ENCODE results near the gene SNX5. TPM values are rescaled to one million over a fixed set of nuclear protein-coding genes. Genes with fewer than 3 reads are reported as not detected.

Gene SNX5
- total and polyA plus RNA-seq, 3 donors from 2014 or later = 72.3 to 116 (median 110) TPM

- 86 to 91% methylated on average over 6 of the region's 6 CpGs for WGBS, 2 donors
- H3K4me1 ChIP-seq = no peaks in the 10 kb centered on the region
- intact Hi-C loops (cut with DNase I; ENCODE audit: low total_unique reads) = no loop called here
Measured at GRCh38 chr20:17992224-17992637, 23.6 kb upstream of the SNX5 start.

GRCh38 chr20:17990278-17990972, 21.8 kb upstream of the SNX5 start:
- H3K27ac ChIP-seq = no peak overlapping the region
- TF ChIP-seq POLR2A (IDR thresholded peaks at IDR 0.05) (no peak), CTCF (IDR thresholded peaks at IDR 0.05) (no peak)
- H3K4me1 ChIP-seq = no peaks in the 10 kb centered on the region
- no peak overlapping the region for H3K4me3 ChIP-seq
- DNase-seq = no peak
- no peaks in the 10 kb centered on the region for H3K36me3 ChIP-seq (ENCODE audit: low read depth, missing control alignments)
- no peaks in the 10 kb centered on the region for H3K9me3 ChIP-seq
- WGBS, 2 donors = 89 to 94% methylated on average over 10 of the region's 10 CpGs
- no peaks in the 10 kb centered on the region for H3K27me3 ChIP-seq
- intact Hi-C loops (cut with DNase I; ENCODE audit: low total_unique reads) = no loop called here

More at GRCh38 chr20:17992224-17992637, 23.6 kb upstream of the SNX5 start:
- no peak overlapping the region for H3K4me3 ChIP-seq
- H3K27me3 ChIP-seq = no peaks in the 10 kb centered on the region
- H3K27ac ChIP-seq = no peak overlapping the region
- no peak for DNase-seq
- no peaks in the 10 kb centered on the region for H3K36me3 ChIP-seq (ENCODE audit: low read depth, missing control alignments)
- no peaks in the 10 kb centered on the region for H3K9me3 ChIP-seq
- TF ChIP-seq CTCF (IDR thresholded peaks at IDR 0.05) = no peak
- no peak for TF ChIP-seq POLR2A (IDR thresholded peaks at IDR 0.05)

- TF ChIP-seq CTCF (IDR thresholded peaks at IDR 0.05) (no peak), POLR2A (IDR thresholded peaks at IDR 0.05) (no peak)
- DNase-seq = no peak
- no peak overlapping the region for H3K27ac ChIP-seq
- no peak overlapping the region for H3K4me3 ChIP-seq
- H3K27me3 ChIP-seq = no peaks in the 10 kb centered on the region
- 67 to 100% methylated on average over 1 to 3 of the region's 3 CpGs for WGBS, 2 donors
- no peaks in the 10 kb centered on the region for H3K9me3 ChIP-seq
- intact Hi-C loops (cut with DNase I; ENCODE audit: low total_unique reads) = no loop called here
- H3K36me3 ChIP-seq (ENCODE audit: low read depth, missing control alignments) = no peaks in the 10 kb centered on the region
- H3K4me1 ChIP-seq = no peaks in the 10 kb centered on the region
Measured at GRCh38 chr20:17987988-17988387, 19.4 kb upstream of the SNX5 start.

DNA sequence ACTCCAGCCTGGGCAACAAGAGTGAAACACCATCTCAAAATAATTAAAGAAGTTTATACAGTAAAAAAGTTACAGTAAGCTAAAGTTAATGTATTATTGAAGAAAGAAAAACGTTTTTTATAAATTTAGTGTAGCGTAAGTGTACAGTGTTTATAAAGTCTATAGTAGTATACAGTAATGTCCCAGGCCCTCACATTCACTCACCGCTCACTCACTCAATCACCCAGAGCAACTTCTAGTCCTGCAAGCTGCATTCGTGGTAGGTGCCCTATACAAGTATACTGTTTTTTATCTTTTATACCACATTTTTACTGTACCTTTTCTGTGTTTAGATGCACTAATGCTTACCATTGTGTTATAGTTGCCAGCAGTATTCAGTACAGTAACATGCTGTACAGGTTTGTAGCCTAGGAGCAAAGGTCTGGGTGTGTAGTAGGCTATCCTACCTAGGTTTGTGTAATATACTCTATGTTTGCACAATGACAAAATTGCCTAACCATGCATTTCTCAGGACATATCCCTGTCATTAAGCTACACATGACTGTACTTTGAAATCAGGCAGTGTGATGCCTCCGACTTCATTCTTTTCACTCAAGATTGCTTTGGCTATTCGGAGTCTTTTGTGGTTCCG, 16.9 kb upstream of the SNX5 start:
- no peak for DNase-seq
- H3K27me3 ChIP-seq = no peaks in the 10 kb centered on the region
- no peak overlapping the region for H3K4me3 ChIP-seq
- TF ChIP-seq POLR2A (IDR thresholded peaks at IDR 0.05) = no peak
- no peak for TF ChIP-seq CTCF (IDR thresholded peaks at IDR 0.05)
- no peak overlapping the region for H3K27ac ChIP-seq
- no peaks in the 10 kb centered on the region for H3K9me3 ChIP-seq
- H3K36me3 ChIP-seq (ENCODE audit: low read depth, missing control alignments) = no peaks in the 10 kb centered on the region
- intact Hi-C loops (cut with DNase I; ENCODE audit: low total_unique reads) = no loop called here
- no peaks in the 10 kb centered on the region for H3K4me1 ChIP-seq
- WGBS, 2 donors = 90 to 92% methylated on average over 7 of the region's 7 CpGs
